Umbilical cord (tissue), 2 donors: ENCODE measurements around the gene PSAT1. TPM values are rescaled to one million over a fixed set of nuclear protein-coding genes. Genes with fewer than 3 reads are reported as not detected.
A peak's percentile ranks its signal among the peaks of the same experiment; 100 is the strongest.

Source experiments
- DNase-seq: peaks from one replicate; pipeline ENCODE4 v3.0.0-alpha.2; 2015; ENCODE audit warnings: low spot score
- total RNA-seq: library from RNA; depleted of rRNA; stranded (reverse); fragments of >200 nt; gene quantifications from one replicate; pipeline ENCODE4 v1.2.3, GENCODE V29; 2014; ENCODE audit warnings: low replicate concordance; ENCODE audit not compliant: insufficient read depth

The PSAT1 gene
- total RNA-seq, 1 donor from 2014 or later, result 14.2 TPM

GRCh38 chr9:78292716-78293497 lies 4.0 kb upstream of the PSAT1 start:
- DNase-seq, result no peak

GRCh38 chr9:78294290-78295176 lies 2.4 kb upstream of the PSAT1 start:
- DNase-seq, result no peak

GRCh38 chr9:78295177-78295575 lies 1.7 kb upstream of the PSAT1 start:
- DNase-seq, result no peak

- DNase-seq, result no peak
These were observed 1.2 kb upstream of the PSAT1 start for GRCh38 chr9:78295731-78296130.

- peak; percentile 31 for DNase-seq
These were observed 578 bp upstream of the PSAT1 start for GRCh38 chr9:78296201-78296892.

GRCh38 chr9:78297672-78297961 lies 692 bp downstream of the PSAT1 start:
- DNase-seq, result no peak

GRCh38 chr9:78298046-78298765 lies 1.3 kb downstream of the PSAT1 start:
- DNase-seq, result no peak

GRCh38 chr9:78300209-78300608 lies 3.3 kb downstream of the PSAT1 start:
- DNase-seq, result no peak

GRCh38 chr9:78301466-78301865 lies 4.5 kb downstream of the PSAT1 start:
- DNase-seq, result no peak

GRCh38 chr9:78303377-78304062 lies 6.6 kb downstream of the PSAT1 start:
- no peak for DNase-seq

GRCh38 chr9:78304357-78304756 lies 7.4 kb downstream of the PSAT1 start:
- no peak for DNase-seq

- DNase-seq, result no peak
These were observed 9.5 kb downstream of the PSAT1 start for GRCh38 chr9:78306222-78307076.

- DNase-seq, result no peak
These were observed 10.4 kb downstream of the PSAT1 start for GRCh38 chr9:78307360-78307759.

- DNase-seq, result no peak
These were observed 12.1 kb downstream of the PSAT1 start for GRCh38 chr9:78309066-78309465.

- no peak for DNase-seq
These were observed 14.2 kb downstream of the PSAT1 start for GRCh38 chr9:78311075-78311474.

- no peak for DNase-seq
These were observed 15.1 kb downstream of the PSAT1 start for GRCh38 chr9:78311886-78312524.

- DNase-seq, result no peak
These were observed 17.6 kb downstream of the PSAT1 start for GRCh38 chr9:78314550-78314949.

- no peak for DNase-seq
These were observed 18.3 kb downstream of the PSAT1 start for GRCh38 chr9:78314953-78315870.
